ENCODE measurements around the gene RPS4Y1. TPM values are rescaled to one million over a fixed set of nuclear protein-coding genes. Genes with fewer than 3 reads are reported as not detected.

The RPS4Y1 gene
- total and polyA plus RNA-seq, 2 of the 8 experiments (the other 6 are each of a cell fraction or from before 2014, with no cell fraction given), result 259 to 790 TPM

DNA sequence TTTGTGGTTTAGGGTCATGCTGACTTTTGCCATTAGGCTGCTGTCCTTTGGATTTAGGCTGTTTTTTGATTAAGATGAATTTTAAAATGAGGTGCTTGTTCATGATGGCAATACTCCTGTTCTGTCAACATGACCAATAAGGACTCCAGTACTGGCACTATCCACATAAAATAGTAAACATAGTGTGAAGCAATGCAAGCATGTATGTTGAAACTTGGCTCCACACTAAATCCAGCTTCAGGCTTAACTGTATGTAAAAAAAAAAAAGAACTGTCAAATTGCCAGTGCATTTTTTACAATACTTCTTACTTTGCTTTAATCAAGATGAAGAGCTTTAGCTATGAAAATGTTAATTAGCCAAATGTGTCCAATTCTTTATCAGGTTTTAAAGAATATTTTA lies 6.2 kb upstream of the RPS4Y1 start:
- CTCF ChIA-PET (ENCODE audit: partially characterized antibody), result no interaction called here
- H3K79me1 ChIP-seq (ENCODE audit: low read depth, low read length), result no peaks in the 10 kb centered on the region
- H3K4me1 ChIP-seq (replicated peaks in 1 of 4; ENCODE audit: control insufficient read depth in 3 of 4, insufficient read depth in 4 of 4, low read length in 3 of 4), result no peaks in the 10 kb centered on the region
- H2BK20ac ChIP-seq (ENCODE audit: low read length), result no peak overlapping the region
- H3K79me2 ChIP-seq (ENCODE audit: control insufficient read depth in 1 of 2, insufficient read depth in 2 of 2, low read length in 2 of 2), result no peaks in the 10 kb centered on the region
- no peak overlapping the region for H2AK5ac ChIP-seq (ENCODE audit: low read depth, low read length)
- H3K27me3 ChIP-seq (replicated peaks in 1 of 4; ENCODE audit: control insufficient read depth in 3 of 4, extremely low read depth in 1 of 4, insufficient read depth in 3 of 4, low read length in 3 of 4), result no peaks in the 10 kb centered on the region
- H3K18ac ChIP-seq (ENCODE audit: extremely low read depth, low read length), result no peak overlapping the region
- no peak overlapping the region for H4K8ac ChIP-seq (ENCODE audit: extremely low read depth, insufficient read depth, low read length)
- POLR2A ChIA-PET (ENCODE audit: partially characterized antibody), result no interaction called here
- H3K27ac ChIP-seq (ENCODE audit: low read depth, low read length), result no peak overlapping the region
- H4K91ac ChIP-seq (replicated peaks; ENCODE audit: insufficient read length, low read length), result no peak overlapping the region
- H3K9me3 ChIP-seq (ENCODE audit: insufficient read depth in 2 of 2, low read depth in 1 of 2, low read length in 1 of 2), result no peaks in the 10 kb centered on the region
- DNase-seq (ENCODE audit: low read depth in 1 of 2, low spot score in 2 of 2) (no peak), FAIRE-seq (no peak)
- no peak overlapping the region for H2BK120ac ChIP-seq (replicated peaks; ENCODE audit: low read depth, low read length)
- H2BK15ac ChIP-seq (ENCODE audit: low read length), result no peak overlapping the region
- no peaks in the 10 kb centered on the region for H3K23me2 ChIP-seq (ENCODE audit: low read depth, low read length)
- H2BK5ac ChIP-seq (ENCODE audit: low read depth, low read length), result no peak overlapping the region
- no peak overlapping the region for H2AFZ ChIP-seq (ENCODE audit: low read length)
- H4K5ac ChIP-seq (ENCODE audit: insufficient read length, low read depth, low read length), result no peak overlapping the region
- H3K36me3 ChIP-seq (ENCODE audit: control insufficient read depth in 2 of 4, insufficient read depth in 4 of 4, low read length in 3 of 4), result no peaks in the 10 kb centered on the region
- H3K23ac ChIP-seq (ENCODE audit: insufficient read length), result no peak overlapping the region
- H3K14ac ChIP-seq (ENCODE audit: insufficient read length), result no peak overlapping the region
- H3K4me3 ChIP-seq (ENCODE audit: extremely low read depth in 1 of 4, insufficient read depth in 2 of 4, low read depth in 3 of 4, low read length in 4 of 4), result no peak overlapping the region
- no peak overlapping the region for H3K4ac ChIP-seq (replicated peaks; ENCODE audit: insufficient read length, low read depth, low read length)
- H3K56ac ChIP-seq (replicated peaks; ENCODE audit: insufficient read length, low read depth, low read length), result no peak overlapping the region
- no peak overlapping the region for H3K9ac ChIP-seq (replicated peaks in 1 of 4; ENCODE audit: extremely low read depth in 1 of 4, low read depth in 3 of 4, low read length in 3 of 4)
- H3K4me2 ChIP-seq (ENCODE audit: insufficient read depth in 1 of 2, low read depth in 2 of 2, low read length in 2 of 2), result no peak overlapping the region
- no peaks in the 10 kb centered on the region for H4K20me1 ChIP-seq (replicated peaks in 1 of 2; ENCODE audit: control insufficient read depth in 1 of 2, insufficient read depth in 2 of 2, low read length in 2 of 2)
- no peak overlapping the region for H2BK12ac ChIP-seq (ENCODE audit: low read depth, low read length)
- TF ChIP-seq SP2 (IDR thresholded peaks at IDR 0.05; ENCODE audit: low read length) (no peak), KDM4A (IDR thresholded peaks at IDR 0.05; ENCODE audit: low read depth, low read length, severe bottlenecking) (no peak), USF2 (IDR thresholded peaks at IDR 0.05; ENCODE audit: low read length) (no peak), HDAC6 (IDR thresholded peaks at IDR 0.05; ENCODE audit: low read depth, low read length) (no peak), RAD21 (IDR thresholded peaks at IDR 0.05 in 1 of 2, conservative IDR thresholded peaks at IDR 0.05 in 1 of 2; ENCODE audit: low read depth in 2 of 2, low read length in 2 of 2) (no peak), SP1 (IDR thresholded peaks at IDR 0.05; ENCODE audit: low read depth, low read length) (no peak)

All from H1 (cell line).